PFSK-1 (cell line): ENCODE data around the gene FLT3.

Experiments
- FOXP2 ChIP-seq: optimal IDR thresholded peaks from 2 replicates; pipeline ENCODE3; 2011; ENCODE audit warnings: borderline replicate concordance, control low read depth, inconsistent platforms; ENCODE audit not compliant: insufficient read depth; ENCODE audit errors: extremely low read length, extremely low read depth
- POLR2AphosphoS5 ChIP-seq: IDR thresholded peaks from 2 replicates; pipeline ENCODE4 v1.6.1; 2012; ENCODE audit warnings: low read depth, mild to moderate bottlenecking, control low read depth, low read length, moderate library complexity
- SIN3A ChIP-seq: IDR thresholded peaks from 2 replicates; pipeline ENCODE4 v1.6.1; 2012; ENCODE audit warnings: mild to moderate bottlenecking, low read length, moderate library complexity, borderline replicate concordance; ENCODE audit not compliant: insufficient read depth
- TAF1 ChIP-seq: IDR thresholded peaks from 2 replicates; pipeline ENCODE4 v1.6.1; 2012; ENCODE audit warnings: low read length, control low read depth, borderline replicate concordance; ENCODE audit not compliant: insufficient read depth
- TF ChIP-seq, protein P1 (sequence below), 2 experiments: IDR thresholded peaks; 2 replicates each; pipeline versions ENCODE4 v1.6.1 to v1.8.0; 2011 to 2012; ENCODE audit warnings: low read depth in 2 of 2, low read length in 2 of 2, control low read depth in 1 of 2, inconsistent platforms in 1 of 2, mild to moderate bottlenecking in 1 of 2, moderate library complexity in 1 of 2; ENCODE audit not compliant: insufficient read depth in 1 of 2

GRCh38 chr13:27988520-27988919 lies 111.9 kb downstream of the FLT3 start, which contains the start of gene URAD:
- TF ChIP-seq, protein P1, sequence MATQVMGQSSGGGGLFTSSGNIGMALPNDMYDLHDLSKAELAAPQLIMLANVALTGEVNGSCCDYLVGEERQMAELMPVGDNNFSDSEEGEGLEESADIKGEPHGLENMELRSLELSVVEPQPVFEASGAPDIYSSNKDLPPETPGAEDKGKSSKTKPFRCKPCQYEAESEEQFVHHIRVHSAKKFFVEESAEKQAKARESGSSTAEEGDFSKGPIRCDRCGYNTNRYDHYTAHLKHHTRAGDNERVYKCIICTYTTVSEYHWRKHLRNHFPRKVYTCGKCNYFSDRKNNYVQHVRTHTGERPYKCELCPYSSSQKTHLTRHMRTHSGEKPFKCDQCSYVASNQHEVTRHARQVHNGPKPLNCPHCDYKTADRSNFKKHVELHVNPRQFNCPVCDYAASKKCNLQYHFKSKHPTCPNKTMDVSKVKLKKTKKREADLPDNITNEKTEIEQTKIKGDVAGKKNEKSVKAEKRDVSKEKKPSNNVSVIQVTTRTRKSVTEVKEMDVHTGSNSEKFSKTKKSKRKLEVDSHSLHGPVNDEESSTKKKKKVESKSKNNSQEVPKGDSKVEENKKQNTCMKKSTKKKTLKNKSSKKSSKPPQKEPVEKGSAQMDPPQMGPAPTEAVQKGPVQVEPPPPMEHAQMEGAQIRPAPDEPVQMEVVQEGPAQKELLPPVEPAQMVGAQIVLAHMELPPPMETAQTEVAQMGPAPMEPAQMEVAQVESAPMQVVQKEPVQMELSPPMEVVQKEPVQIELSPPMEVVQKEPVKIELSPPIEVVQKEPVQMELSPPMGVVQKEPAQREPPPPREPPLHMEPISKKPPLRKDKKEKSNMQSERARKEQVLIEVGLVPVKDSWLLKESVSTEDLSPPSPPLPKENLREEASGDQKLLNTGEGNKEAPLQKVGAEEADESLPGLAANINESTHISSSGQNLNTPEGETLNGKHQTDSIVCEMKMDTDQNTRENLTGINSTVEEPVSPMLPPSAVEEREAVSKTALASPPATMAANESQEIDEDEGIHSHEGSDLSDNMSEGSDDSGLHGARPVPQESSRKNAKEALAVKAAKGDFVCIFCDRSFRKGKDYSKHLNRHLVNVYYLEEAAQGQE (IDR thresholded peaks at IDR 0.05; ENCODE audit: insufficient read depth in 1 of 2, low read depth in 2 of 2, low read length in 2 of 2): no peak
- TF ChIP-seq SIN3A (no peak), POLR2AphosphoS5 (no peak), TAF1 (no peak), FOXP2 (no peak)
